H1 (cell line): ENCODE measurements around the gene MBLAC1. TPM values are rescaled to one million over a fixed set of nuclear protein-coding genes. Genes with fewer than 3 reads are reported as not detected.
A peak's percentile ranks its signal among the peaks of the same experiment; 100 is the strongest.

Source experiments
- CTCF ChIA-PET: fragments of 300-600 bp; sonication (Branson Sonifier 250); formaldehyde crosslinking; loops from one replicate; lab custom pipeline; 2021; ENCODE audit not compliant: partially characterized antibody; lab: Charles Lee
- POLR2A ChIA-PET: fragments of 300-600 bp; sonication (Branson Sonifier 250); formaldehyde crosslinking; loops from one replicate; lab custom pipeline; 2021; ENCODE audit warnings: inconsistent platforms; ENCODE audit not compliant: partially characterized antibody; lab: Charles Lee
- DNase-seq, 2 experiments: peaks; one replicate each; pipeline versions ENCODE4 v3.0.0 to v3.0.0-alpha.2; 2010 to 2022; ENCODE audit warnings: low spot score in 2 of 2, low read depth in 1 of 2, mixed read lengths in 1 of 2
- FAIRE-seq: peaks from 2 replicates; lab custom pipeline; 2011; peaks lifted over from hg19 to GRCh38; lab: Jason Lieb, UNC
- H2AFZ ChIP-seq: 2 replicates; pipeline ENCODE4 v1.8.1; 2012; ENCODE audit warnings: low read length, inconsistent platforms
- H2AK5ac ChIP-seq: 2 replicates; pipeline ENCODE4 v1.6.1; 2013; ENCODE audit warnings: low read depth, low read length
- H2BK120ac ChIP-seq: replicated peaks from 2 replicates; pipeline ENCODE3; 2013; ENCODE audit warnings: low read depth, low read length, inconsistent platforms
- H2BK12ac ChIP-seq: 2 replicates; pipeline ENCODE4 v1.6.1; 2013; ENCODE audit warnings: low read depth, low read length
- H2BK15ac ChIP-seq: 2 replicates; pipeline ENCODE4 v1.6.1; 2013; ENCODE audit warnings: low read length
- H2BK20ac ChIP-seq: 2 replicates; pipeline ENCODE4 v1.6.1; 2013; ENCODE audit warnings: low read length
- H2BK5ac ChIP-seq: 2 replicates; pipeline ENCODE4 v1.6.1; 2013; ENCODE audit warnings: low read depth, low read length
- H3K14ac ChIP-seq: 2 replicates; pipeline ENCODE4 v1.6.1; 2013; ENCODE audit warnings: inconsistent platforms; ENCODE audit not compliant: insufficient read length
- H3K18ac ChIP-seq: 2 replicates; pipeline ENCODE4 v1.6.1; 2013; ENCODE audit warnings: low read length; ENCODE audit errors: extremely low read depth
- H3K23ac ChIP-seq: 2 replicates; pipeline ENCODE4 v1.6.1; 2013; ENCODE audit warnings: inconsistent platforms; ENCODE audit not compliant: insufficient read length
- H3K23me2 ChIP-seq: 2 replicates; pipeline ENCODE4 v1.6.1; 2013; ENCODE audit warnings: low read depth, low read length
- H3K27ac ChIP-seq: 2 replicates; pipeline ENCODE4 v1.6.1; 2011; ENCODE audit warnings: low read depth, low read length, inconsistent platforms
- H3K27me3 ChIP-seq, 4 experiments: replicated peaks in 1 of 4; 1 replicate in 1 of 4; 2 replicates in 3 of 4; pipeline versions ENCODE4 v1.6.1 to v1.8.1; 2011 to 2013; ENCODE audit warnings: low read length in 3 of 4, mild to moderate bottlenecking in 3 of 4, inconsistent platforms in 2 of 4, mixed read lengths in 2 of 4, moderate library complexity in 1 of 4; ENCODE audit not compliant: control insufficient read depth in 3 of 4, insufficient read depth in 3 of 4; ENCODE audit errors: extremely low read depth in 1 of 4
- H3K36me3 ChIP-seq, 4 experiments: 2 replicates each; pipeline versions ENCODE4 v1.6.1 to v1.8.1; 2011 to 2013; ENCODE audit warnings: mild to moderate bottlenecking in 4 of 4, low read length in 3 of 4, moderate library complexity in 2 of 4, control low read depth in 1 of 4, inconsistent platforms in 1 of 4; ENCODE audit not compliant: insufficient read depth in 4 of 4, control insufficient read depth in 2 of 4
- H3K4ac ChIP-seq: replicated peaks from 2 replicates; pipeline ENCODE3; 2013; ENCODE audit warnings: low read length, low read depth, mixed read lengths, inconsistent platforms; ENCODE audit not compliant: insufficient read length
- H3K4me1 ChIP-seq, 4 experiments: replicated peaks in 1 of 4; 1 replicate in 1 of 4; 2 replicates in 3 of 4; pipeline versions ENCODE4 v1.6.1 to v1.8.1; 2011 to 2013; ENCODE audit warnings: low read length in 3 of 4, inconsistent platforms in 2 of 4, mixed read lengths in 1 of 4; ENCODE audit not compliant: insufficient read depth in 4 of 4, control insufficient read depth in 3 of 4
- H3K4me2 ChIP-seq, 2 experiments: 2 replicates each; pipeline versions ENCODE4 v1.6.1 to v1.8.1; 2011 to 2013; ENCODE audit warnings: low read depth in 2 of 2, low read length in 2 of 2, control low read depth in 1 of 2, inconsistent platforms in 1 of 2, mild to moderate bottlenecking in 1 of 2; ENCODE audit not compliant: insufficient read depth in 1 of 2
- H3K4me3 ChIP-seq, 4 experiments: fragments of 200-600, 300-600 bp in 1 of 4; sonication (generic), shearing (Covaris generic), sonication (Bioruptor Twin) in 1 of 4; 2 replicates each; pipeline versions ENCODE4 v1.5.1 to v1.8.1; 2011 to 2016; ENCODE audit warnings: low read length in 4 of 4, low read depth in 3 of 4, control low read depth in 2 of 4, inconsistent platforms in 2 of 4, mild to moderate bottlenecking in 2 of 4, mixed read lengths in 1 of 4, moderate library complexity in 1 of 4; ENCODE audit not compliant: insufficient read depth in 2 of 4; ENCODE audit errors: extremely low read depth in 1 of 4
- H3K56ac ChIP-seq: replicated peaks from 2 replicates; pipeline ENCODE3; 2013; ENCODE audit warnings: low read depth, mild to moderate bottlenecking, mixed read lengths, low read length, inconsistent platforms; ENCODE audit not compliant: insufficient read length
- H3K79me1 ChIP-seq: 2 replicates; pipeline ENCODE4 v1.6.1; 2013; ENCODE audit warnings: low read depth, low read length, control low read depth
- H3K79me2 ChIP-seq, 2 experiments: 2 replicates each; pipeline versions ENCODE4 v1.6.1 to v1.8.1; 2012 to 2013; ENCODE audit warnings: low read length in 2 of 2, mild to moderate bottlenecking in 2 of 2, inconsistent platforms in 1 of 2; ENCODE audit not compliant: insufficient read depth in 2 of 2, control insufficient read depth in 1 of 2
- H3K9ac ChIP-seq, 4 experiments: replicated peaks in 1 of 4; 1 replicate in 1 of 4; 2 replicates in 3 of 4; pipeline versions ENCODE4 v1.6.1 to v1.8.1; 2011 to 2013; ENCODE audit warnings: low read depth in 3 of 4, low read length in 3 of 4, control low read depth in 2 of 4, mild to moderate bottlenecking in 2 of 4, moderate library complexity in 2 of 4, inconsistent platforms in 1 of 4; ENCODE audit errors: extremely low read depth in 1 of 4
- H3K9me3 ChIP-seq, 2 experiments: 2 replicates each; pipeline versions ENCODE4 v1.6.1 to v1.8.1; 2012 to 2013; ENCODE audit warnings: mild to moderate bottlenecking in 2 of 2, moderate library complexity in 2 of 2, control low read depth in 1 of 2, inconsistent platforms in 1 of 2, low read depth in 1 of 2, low read length in 1 of 2, mixed read lengths in 1 of 2; ENCODE audit not compliant: insufficient read depth in 2 of 2
- H4K20me1 ChIP-seq, 2 experiments: replicated peaks in 1 of 2; 2 replicates each; pipeline versions ENCODE3 to v1.8.1; 2011 to 2013; ENCODE audit warnings: inconsistent platforms in 2 of 2, low read length in 2 of 2, mild to moderate bottlenecking in 1 of 2; ENCODE audit not compliant: insufficient read depth in 2 of 2, control insufficient read depth in 1 of 2
- H4K5ac ChIP-seq: 2 replicates; pipeline ENCODE4 v1.6.1; 2013; ENCODE audit warnings: low read length, low read depth, mixed read lengths, inconsistent platforms; ENCODE audit not compliant: insufficient read length
- H4K8ac ChIP-seq: 2 replicates; pipeline ENCODE4 v1.8.0; 2013; ENCODE audit warnings: mild to moderate bottlenecking, moderate library complexity, low read length, inconsistent platforms; ENCODE audit not compliant: insufficient read depth; ENCODE audit errors: extremely low read depth
- H4K91ac ChIP-seq: replicated peaks from 2 replicates; pipeline ENCODE3; 2013; ENCODE audit warnings: low read length, mixed read lengths, inconsistent platforms; ENCODE audit not compliant: insufficient read length
- CEBPB ChIP-seq: IDR thresholded peaks from 2 replicates; pipeline ENCODE4 v1.6.1; 2012; ENCODE audit warnings: low read depth, low read length
- KDM4A ChIP-seq: IDR thresholded peaks from one replicate; pipeline ENCODE4 v1.7.1; 2012; ENCODE audit warnings: low read depth, mild to moderate bottlenecking, moderate library complexity, low read length, inconsistent platforms; ENCODE audit not compliant: severe bottlenecking
- RFX5 ChIP-seq: IDR thresholded peaks from 2 replicates; pipeline ENCODE4 v1.6.1; 2011; ENCODE audit warnings: low read depth, low read length, improper control_type of control experiment, borderline replicate concordance
- TAF7 ChIP-seq: optimal IDR thresholded peaks from 2 replicates; pipeline ENCODE3; 2011; ENCODE audit warnings: low read depth, mild to moderate bottlenecking, inconsistent platforms, low read length, moderate library complexity, borderline replicate concordance
- WGBS, 2 experiments: shearing (Covaris generic) in 1 of 2; methylation state at CpG; one replicate each; pipeline versions ENCODE4 v1.1.6 to v1.1.7; 2013 to 2015; ENCODE audit warnings: low lambda C conversion rate in 2 of 2, mixed read lengths in 2 of 2, inconsistent platforms in 1 of 2, low coverage in 1 of 2, missing lambda C conversion rate in 1 of 2; ENCODE audit not compliant: insufficient replicate concordance in 2 of 2, insufficient coverage in 1 of 2, insufficient read length in 1 of 2; ENCODE audit errors: extremely low coverage in 1 of 2, missing lambda C conversion rate in 1 of 2; 5-methylcytosine and 5-hydroxymethylcytosine counted together
- polyA plus RNA-seq, 7 experiments: library from polyadenylated mRNA; depleted of rRNA in 3 of 7; stranded (reverse) in 5 of 7; unstranded in 2 of 7; fragments of >200 nt in 5 of 7; fragments of 200-250 nt in 2 of 7; gene quantifications; 1 replicate in 5 of 7; 2 replicates in 1 of 7; 4 replicates in 1 of 7; pipeline versions ENCODE4 v1.2.1 to v1.2.3, GENCODE V29; 2011 to 2013; ENCODE audit warnings: missing spikeins in 2 of 7, mixed read lengths in 2 of 7
- total RNA-seq: library from RNA; stranded (reverse); fragmentation: NEBNext Ultra II Directional; extraction: Animal tissue kit (Norgen Biotek cat#: 25700); gene quantifications from 2 replicates; pipeline ENCODE4 v1.2.1, GENCODE V29; 2021

The MBLAC1 gene
- total and polyA plus RNA-seq, 2 of the 8 experiments (the other 6 are each of a cell fraction or from before 2014, with no cell fraction given) = 1.00 to 1.7 TPM

DNA sequence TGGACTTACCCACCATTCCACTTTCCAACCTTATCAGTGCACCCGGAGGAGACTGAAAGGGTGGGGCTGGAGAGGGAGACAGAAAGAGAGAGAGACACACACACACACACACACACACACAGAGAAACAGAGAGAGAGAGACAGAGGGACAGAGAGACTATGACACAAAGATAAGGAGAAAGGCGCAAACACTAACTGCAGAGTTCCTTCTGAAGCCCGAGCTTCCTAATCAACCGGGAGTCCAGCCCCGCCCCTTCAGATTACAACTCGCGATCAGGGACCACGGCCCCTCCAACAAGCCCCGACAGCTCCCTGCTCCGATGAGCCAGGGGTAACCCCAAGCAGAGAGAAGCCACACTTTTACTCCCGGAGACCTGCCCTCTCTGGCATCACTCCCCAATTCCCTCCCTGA is 41.2 kb downstream of the MBLAC1 start:
- Histone ChIP-seq H3K9me3 (no peaks in the 10 kb centered on the region), H3K79me1 (no peaks in the 10 kb centered on the region; the same call in 1 of the 2 replicates), H3K27ac (no peak overlapping the region), H3K23ac (no peak overlapping the region), H2BK20ac (no peak overlapping the region), H4K8ac (no peak overlapping the region), H2BK12ac (0 out of 2 replicates have a peak overlapping the region, but pooled peaks have one; percentile 11), H3K4me2 (peak overlapping the region; percentile 86 to 89), H2AFZ (0 out of 2 replicates have a peak overlapping the region, but pooled peaks have one; percentile 18), H3K9ac (peak overlapping the region in 1 of 4 experiments; percentile 31; a peak in 2 of 7 replicates), H2BK5ac (peak overlapping the region; percentile 9; the same call in 1 of the 2 replicates), H4K91ac (no peak overlapping the region), H4K5ac (no peak overlapping the region), H3K18ac (no peak overlapping the region; the same call in 1 of the 2 replicates), H3K36me3 (no peaks in the 10 kb centered on the region), H3K14ac (no peak overlapping the region), H2BK15ac (no peak overlapping the region), H3K56ac (peak overlapping the region; percentile 67), H3K23me2 (peaks cover 14% of the 10 kb centered on the region; the same call in 1 of the 2 replicates), H3K4ac (no peak overlapping the region), H3K79me2 (no peaks in the 10 kb centered on the region), H3K4me3 (peak overlapping the region; percentile 47 to 77 (median 63); a peak in 7 of 8 replicates), H3K4me1 (peaks cover 11 to 29% (median 18%) of the 10 kb centered on the region in 4 experiments), H2AK5ac (no peak overlapping the region), H2BK120ac (no peak overlapping the region), H4K20me1 (peaks cover 0 to 3% of the 10 kb centered on the region in 2 experiments), H3K27me3 (peaks cover 0 to 10% (median 2%) of the 10 kb centered on the region in 4 experiments; a peak in 1 of 7 replicates)
- TF ChIP-seq CEBPB (no peak), TAF7 (no peak), KDM4A (peak; percentile 60), RFX5 (no peak)
- WGBS, 2 experiments = 15% methylated on average over 11 of the region's 11 CpGs; no CpG with 5 or more reads in 1 of the 2 experiments
- FAIRE-seq (no peak), DNase-seq (no peak)
- POLR2A ChIA-PET = interaction anchor here (0.7 to 11.0 kb wide), 21 partner anchors 9 to 261 kb away, joined by 3 to 145 read pairs (median 4); partner anchors contain the start of genes AP4M1, GPC2, LAMTOR4 and MBLAC1
- CTCF ChIA-PET = interaction anchor here (0.7 to 11.2 kb wide), 11 partner anchors 10 to 54 kb away, joined by 3 to 94 read pairs (median 5); partner anchors contain the start of genes GPC2 and STAG3
